ENCODE results near the gene PSMG2.

PSMG2 gene, protein sequence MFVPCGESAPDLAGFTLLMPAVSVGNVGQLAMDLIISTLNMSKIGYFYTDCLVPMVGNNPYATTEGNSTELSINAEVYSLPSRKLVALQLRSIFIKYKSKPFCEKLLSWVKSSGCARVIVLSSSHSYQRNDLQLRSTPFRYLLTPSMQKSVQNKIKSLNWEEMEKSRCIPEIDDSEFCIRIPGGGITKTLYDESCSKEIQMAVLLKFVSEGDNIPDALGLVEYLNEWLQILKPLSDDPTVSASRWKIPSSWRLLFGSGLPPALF

DNA sequence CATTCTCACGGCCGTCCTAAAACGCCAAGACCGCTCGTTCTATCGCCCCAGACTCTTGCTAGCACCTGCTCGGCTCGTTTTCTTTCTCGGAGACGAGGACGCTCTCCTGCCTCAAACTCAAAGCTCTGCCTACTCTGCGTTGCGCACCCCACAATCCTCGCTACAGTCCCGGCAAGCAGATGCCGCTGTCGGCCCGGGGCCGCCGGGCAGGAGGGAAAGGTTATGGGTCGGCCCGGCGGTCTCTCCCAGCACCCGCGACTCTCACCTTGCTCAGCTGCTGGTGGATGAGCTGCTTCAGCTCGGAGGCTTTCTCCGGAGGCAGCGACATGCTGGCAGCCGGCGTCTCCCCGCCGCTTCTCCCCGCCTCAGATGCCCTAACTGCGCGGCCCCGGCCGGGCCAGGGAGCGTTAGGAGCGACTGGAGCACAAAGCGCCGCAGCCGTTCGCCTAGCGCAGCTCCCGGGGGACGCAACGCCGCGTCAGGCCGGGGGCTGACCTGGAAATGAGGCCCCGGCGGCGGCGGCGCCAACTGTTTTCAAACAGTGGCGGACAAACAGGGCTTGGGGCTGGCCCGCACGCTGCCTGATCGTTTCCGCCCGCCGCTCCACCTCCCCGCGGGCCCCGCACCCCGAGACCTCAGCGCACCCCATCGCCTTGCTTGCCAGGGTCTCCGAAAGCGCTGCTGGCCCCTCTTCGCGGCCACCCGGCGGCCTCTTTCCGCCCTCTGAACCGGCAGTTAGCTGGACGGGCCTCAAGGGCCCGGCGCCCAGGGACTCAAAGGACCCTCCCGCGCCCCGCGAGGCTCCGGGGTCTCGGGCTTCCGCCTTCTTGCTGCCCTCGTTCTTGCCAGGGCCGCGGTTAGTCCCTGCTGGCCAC is at the start of gene PSMG2, which contains the start of gene CEP76:
Gene PSMG2 (plus strand): TSS at position 822 of the 875 bp plus-strand sequence. CDS start 66 bp downstream, outside the sequence.
Gene CEP76 (minus strand): TSS at position 503 of the 875 bp plus-strand sequence. CDS start 175 bp downstream, at position 328.
- peak within 1 kb of the TSS; percentile 100 for H3K27ac Mint-ChIP-seq
- peaks cover 37% of the 10 kb centered on the region for H3K4me1 Mint-ChIP-seq (ENCODE audit: low read depth)
- no peaks in the 10 kb centered on the region for H3K9me3 Mint-ChIP-seq
- peaks cover 49% of the 10 kb centered on the region for H3K36me3 Mint-ChIP-seq (ENCODE audit: low read depth)
- H3K27me3 Mint-ChIP-seq, result no peaks in the 10 kb centered on the region
- intact Hi-C loops (cut with micrococcal nuclease), result loop anchor here (1.0 to 2.0 kb wide), 3 partner anchors 245 to 326 kb away; partner anchors contain the start of genes AFG3L2 and CEP192
- peak within 1 kb of the TSS; percentile 89 for H3K4me3 Mint-ChIP-seq

- H3K27ac Mint-ChIP-seq, result no peak overlapping the region
- H3K9me3 Mint-ChIP-seq, result no peaks in the 10 kb centered on the region
- intact Hi-C loops (cut with micrococcal nuclease), result loop anchor here (5.0 kb wide), 1 partner anchor 48 kb away; no protein-coding TSS in a partner anchor
- peaks cover 19% of the 10 kb centered on the region for H3K27me3 Mint-ChIP-seq
- H3K4me1 Mint-ChIP-seq (ENCODE audit: low read depth), result peaks cover 46% of the 10 kb centered on the region
- no peak overlapping the region for H3K4me3 Mint-ChIP-seq
- peaks cover 11% of the 10 kb centered on the region for H3K36me3 Mint-ChIP-seq (ENCODE audit: low read depth)
Observed at GRCh38 chr18:12654971-12655370, 47.9 kb upstream of the PSMG2 start.

DNA sequence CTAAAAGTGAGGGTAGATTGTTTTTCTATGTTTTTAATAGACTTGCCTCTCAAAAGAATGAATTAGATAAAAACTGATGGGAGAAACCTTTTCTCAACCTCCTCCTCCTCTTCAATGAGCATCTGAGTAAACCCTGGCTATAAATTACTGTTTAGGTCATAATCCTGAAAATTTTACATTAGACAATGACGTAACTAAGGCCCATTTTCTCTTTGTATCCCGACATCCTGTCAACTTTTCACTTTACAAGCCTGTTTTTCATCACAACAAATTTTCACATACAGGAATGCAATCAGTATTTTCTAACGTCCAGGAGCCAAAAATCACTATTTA is 46.3 kb upstream of the PSMG2 start:
- peaks cover 11% of the 10 kb centered on the region for H3K36me3 Mint-ChIP-seq (ENCODE audit: low read depth)
- H3K9me3 Mint-ChIP-seq, result no peaks in the 10 kb centered on the region
- peak overlapping the region; percentile 92 for H3K4me3 Mint-ChIP-seq
- peak overlapping the region; percentile 78 for H3K27ac Mint-ChIP-seq
- H3K27me3 Mint-ChIP-seq, result peaks cover 19% of the 10 kb centered on the region
- intact Hi-C loops (cut with micrococcal nuclease), result loop anchor here (5.0 kb wide), 1 partner anchor 49 kb away; no protein-coding TSS in a partner anchor
- H3K4me1 Mint-ChIP-seq (ENCODE audit: low read depth), result peaks cover 44% of the 10 kb centered on the region

GRCh38 chr18:12656938-12657683 is 45.7 kb upstream of the PSMG2 start:
- peak overlapping the region; percentile 92 for H3K4me3 Mint-ChIP-seq
- intact Hi-C loops (cut with micrococcal nuclease), result loop anchor here (5.0 kb wide), 1 partner anchor 50 kb away; no protein-coding TSS in a partner anchor
- peak overlapping the region; percentile 78 for H3K27ac Mint-ChIP-seq

DNA sequence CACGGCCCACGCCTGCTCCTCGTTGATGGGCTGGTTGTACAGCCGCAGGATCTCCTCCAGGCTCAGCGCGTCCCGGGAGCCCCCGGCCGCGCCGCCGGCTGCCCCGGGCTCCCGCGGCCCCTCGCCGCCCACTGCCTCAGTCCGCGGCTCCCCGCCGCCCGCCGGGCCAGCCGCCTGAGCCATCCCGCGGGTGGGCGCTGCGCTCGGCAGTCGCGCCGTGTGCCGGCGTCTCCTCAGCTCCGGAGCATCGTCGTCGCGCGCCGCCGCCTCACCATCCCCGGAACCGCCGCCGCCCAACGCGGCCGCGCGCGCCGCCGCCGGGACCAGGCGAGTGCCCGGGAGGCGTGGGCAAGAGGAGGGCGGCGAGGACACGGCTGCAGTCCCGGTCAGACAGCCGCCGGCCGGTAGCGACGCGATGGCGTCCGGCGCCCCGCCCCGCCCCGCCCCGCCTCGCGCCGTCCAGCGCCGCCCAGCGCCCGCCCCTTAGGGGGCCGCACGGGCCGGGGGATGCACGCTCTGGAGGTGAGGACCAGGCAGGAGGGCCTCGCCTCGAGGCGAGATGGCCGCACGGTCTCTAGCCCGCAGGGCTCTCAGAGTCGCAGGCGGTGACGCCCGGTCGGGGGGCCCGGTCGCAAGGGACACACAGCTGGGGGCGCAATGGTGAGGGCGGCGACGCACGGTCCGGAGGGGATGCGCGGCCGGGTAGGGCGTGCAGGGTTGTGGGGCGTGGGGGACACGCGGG is 45.0 kb upstream of the PSMG2 start, which contains the start of gene SPIRE1:
Gene SPIRE1 (minus strand): TSS at position 424 of the 742 bp plus-strand sequence. CDS start 241 bp downstream, at position 183.
- Mint-ChIP-seq H3K36me3 (ENCODE audit: low read depth) (peaks cover 11% of the 10 kb centered on the region), H3K27me3 (peaks cover 19% of the 10 kb centered on the region), H3K27ac (peak within 1 kb of the TSS; percentile 86), H3K9me3 (no peaks in the 10 kb centered on the region), H3K4me1 (ENCODE audit: low read depth) (peaks cover 39% of the 10 kb centered on the region), H3K4me3 (peak within 1 kb of the TSS; percentile 92)
- intact Hi-C loops (cut with micrococcal nuclease), result loop anchor here (1.0 to 5.0 kb wide), 3 partner anchors 51 to 281 kb away; partner anchors contain the start of genes AFG3L2 and PRELID3A

More at GRCh38 chr18:12656938-12657683, 45.7 kb upstream of the PSMG2 start:
- Mint-ChIP-seq H3K9me3 (no peaks in the 10 kb centered on the region), H3K4me1 (ENCODE audit: low read depth) (peaks cover 40% of the 10 kb centered on the region), H3K36me3 (ENCODE audit: low read depth) (peaks cover 11% of the 10 kb centered on the region), H3K27me3 (peaks cover 19% of the 10 kb centered on the region)

- H3K9me3 Mint-ChIP-seq, result no peaks in the 10 kb centered on the region
- peak overlapping the region; percentile 86 for H3K27ac Mint-ChIP-seq
- intact Hi-C loops (cut with micrococcal nuclease), result loop anchor here (1.0 to 5.0 kb wide), 4 partner anchors 51 to 281 kb away; partner anchors contain the start of genes AFG3L2 and PRELID3A
- H3K27me3 Mint-ChIP-seq, result peaks cover 19% of the 10 kb centered on the region
- H3K36me3 Mint-ChIP-seq (ENCODE audit: low read depth), result peaks cover 11% of the 10 kb centered on the region
- H3K4me1 Mint-ChIP-seq (ENCODE audit: low read depth), result peaks cover 31% of the 10 kb centered on the region
- peak overlapping the region; percentile 92 for H3K4me3 Mint-ChIP-seq
Observed at GRCh38 chr18:12658426-12659138, 44.3 kb upstream of the PSMG2 start.

DNA sequence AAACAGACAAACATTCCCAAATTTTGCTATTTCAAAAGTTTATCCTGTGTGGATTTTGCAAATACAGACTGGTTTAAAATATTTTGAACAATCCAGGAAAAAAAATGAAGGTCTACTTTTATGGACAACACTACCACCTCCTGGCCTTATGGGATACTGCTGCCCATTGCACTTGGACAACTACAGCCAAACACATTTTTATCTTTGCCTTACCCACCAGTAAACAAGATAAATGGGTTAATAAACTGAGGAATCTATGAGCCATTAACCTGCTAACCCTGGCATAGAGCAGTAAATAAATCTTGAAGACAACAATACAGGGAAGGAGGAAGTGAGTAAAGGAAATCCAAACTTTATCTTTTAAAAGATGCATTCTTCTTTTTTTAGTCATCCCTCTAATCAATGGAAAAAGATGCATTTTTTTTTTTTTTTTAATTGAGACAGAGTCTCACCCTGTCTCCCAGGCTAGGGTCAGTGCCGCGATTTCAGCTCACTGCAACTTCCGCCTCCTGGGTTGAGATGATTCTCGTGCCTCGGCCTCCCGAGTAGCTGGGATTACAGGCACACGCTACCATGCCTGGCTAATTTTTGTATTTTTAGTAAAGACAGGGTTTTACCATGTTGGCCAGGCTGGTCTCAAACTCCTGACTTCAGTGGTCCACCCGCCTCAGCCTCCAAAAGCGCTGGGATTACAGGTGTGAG is 42.8 kb upstream of the PSMG2 start:
- Mint-ChIP-seq H3K4me3 (no peak overlapping the region), H3K9me3 (no peaks in the 10 kb centered on the region), H3K27me3 (peaks cover 17% of the 10 kb centered on the region), H3K36me3 (ENCODE audit: low read depth) (peaks cover 6% of the 10 kb centered on the region), H3K4me1 (ENCODE audit: low read depth) (peaks cover 23% of the 10 kb centered on the region), H3K27ac (no peak overlapping the region)
- intact Hi-C loops (cut with micrococcal nuclease), result loop anchor here (1.0 to 5.0 kb wide), 3 partner anchors 53 to 269 kb away; no protein-coding TSS in a partner anchor

GRCh38 chr18:12668041-12668440 is 34.8 kb upstream of the PSMG2 start:
- H3K9me3 Mint-ChIP-seq, result no peaks in the 10 kb centered on the region
- peaks cover 12% of the 10 kb centered on the region for H3K36me3 Mint-ChIP-seq (ENCODE audit: low read depth)
- no peaks in the 10 kb centered on the region for H3K27me3 Mint-ChIP-seq
- no peak overlapping the region for H3K27ac Mint-ChIP-seq
- H3K4me3 Mint-ChIP-seq, result no peak overlapping the region
- H3K4me1 Mint-ChIP-seq (ENCODE audit: low read depth), result no peaks in the 10 kb centered on the region
- intact Hi-C loops (cut with micrococcal nuclease), result no loop called here

DNA sequence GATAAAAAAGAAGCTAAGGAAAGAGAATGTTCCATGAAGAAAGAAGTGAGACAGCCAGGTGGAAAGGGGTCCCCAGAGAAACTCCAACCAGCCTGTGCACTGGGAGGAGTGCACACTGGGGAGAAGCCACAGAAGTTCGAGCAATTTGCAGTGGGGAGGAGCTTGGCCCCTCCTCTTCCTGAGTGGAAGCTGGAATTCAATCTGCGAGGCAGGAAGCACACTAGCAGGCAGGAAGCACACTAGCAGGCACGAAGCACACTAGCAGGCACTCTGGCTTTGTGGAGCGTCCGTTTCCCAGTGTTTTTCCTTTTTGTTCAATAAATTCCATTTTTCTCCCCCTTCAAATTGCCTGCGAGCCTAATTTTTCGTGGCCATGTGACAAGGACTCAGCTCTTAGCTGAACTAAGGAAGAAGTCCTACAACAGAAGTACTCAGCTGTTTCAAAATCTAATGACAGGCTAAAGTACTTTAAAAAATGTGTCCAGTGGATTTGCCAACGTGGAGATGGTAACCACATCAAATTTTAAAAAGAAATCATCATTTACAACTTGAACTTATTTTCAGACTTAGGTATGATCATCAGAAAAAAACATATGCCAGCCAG is 23.6 kb upstream of the PSMG2 start:
- Mint-ChIP-seq H3K9me3 (no peaks in the 10 kb centered on the region), H3K27me3 (no peaks in the 10 kb centered on the region), H3K36me3 (ENCODE audit: low read depth) (peaks cover 36% of the 10 kb centered on the region), H3K27ac (peak overlapping the region; percentile 82), H3K4me1 (ENCODE audit: low read depth) (peaks cover 13% of the 10 kb centered on the region), H3K4me3 (peak overlapping the region; percentile 50)
- intact Hi-C loops (cut with micrococcal nuclease), result no loop called here

GRCh38 chr18:12686100-12686499 is 16.7 kb upstream of the PSMG2 start:
- H3K4me3 Mint-ChIP-seq, result no peak overlapping the region
- H3K27ac Mint-ChIP-seq, result no peak overlapping the region
- intact Hi-C loops (cut with micrococcal nuclease), result no loop called here
- H3K27me3 Mint-ChIP-seq, result no peaks in the 10 kb centered on the region
- peaks cover 11% of the 10 kb centered on the region for H3K36me3 Mint-ChIP-seq (ENCODE audit: low read depth)
- H3K9me3 Mint-ChIP-seq, result no peaks in the 10 kb centered on the region
- peaks cover 10% of the 10 kb centered on the region for H3K4me1 Mint-ChIP-seq (ENCODE audit: low read depth)

DNA sequence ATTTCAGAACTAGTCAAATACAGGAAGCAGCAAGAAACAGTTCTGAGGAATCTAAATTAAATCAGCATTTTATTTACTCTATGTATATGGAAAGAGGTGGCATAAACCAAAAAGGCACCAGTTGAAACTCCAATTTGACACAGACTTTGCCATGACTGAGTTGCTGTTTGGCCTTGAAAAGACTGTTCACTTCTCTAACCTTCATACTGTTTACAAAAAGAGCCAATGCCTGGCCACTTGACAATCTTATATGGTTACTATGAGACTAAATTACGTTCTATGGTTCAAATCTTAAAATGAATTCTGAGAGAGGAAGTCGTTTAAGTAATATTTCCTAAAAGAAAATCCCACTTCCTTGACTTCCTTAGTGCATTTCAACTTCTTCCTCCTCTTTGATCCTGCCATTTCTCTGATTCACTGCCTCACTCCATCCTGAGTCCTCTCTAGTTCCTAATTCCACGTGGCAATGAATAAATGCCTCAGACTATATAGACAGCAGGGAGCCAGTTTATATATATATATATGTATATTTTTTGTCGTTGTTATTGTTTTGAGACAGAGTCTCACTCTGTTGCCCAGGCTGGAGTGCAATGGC is 13.5 kb upstream of the PSMG2 start:
- intact Hi-C loops (cut with micrococcal nuclease), result no loop called here
- peaks cover 12% of the 10 kb centered on the region for H3K36me3 Mint-ChIP-seq (ENCODE audit: low read depth)
- peaks cover 15% of the 10 kb centered on the region for H3K4me1 Mint-ChIP-seq (ENCODE audit: low read depth)
- H3K9me3 Mint-ChIP-seq, result no peaks in the 10 kb centered on the region
- H3K4me3 Mint-ChIP-seq, result no peak overlapping the region
- H3K27me3 Mint-ChIP-seq, result no peaks in the 10 kb centered on the region
- peak overlapping the region; percentile 50 for H3K27ac Mint-ChIP-seq

Data from dendritic cell treated with granulocyte-macrophage colony-stimulating factor and Interleukin-4, amounts not matched to agents 40 ng/mL and 50 ng/mL, for 4 days (primary cell).